Embryonic facial prominence (tissue), 1 donor: ENCODE measurements around the gene PCGF5.
"Not testable (repeated sequence)": the region's sequence is repeated elsewhere in the genome, so short reads cannot be mapped to it uniquely, and the experiment has no call there.

ENCODE experiments used
- DNase-seq: peaks from one replicate; pipeline ENCODE4 v3.0.0-alpha.2; 2016; ENCODE audit errors: extremely low spot score

PCGF5 gene

GRCh38 chr10:91286572-91286971 lies 66.1 kb downstream of the PCGF5 start:
- no peak for DNase-seq

- no peak for DNase-seq
Observed at GRCh38 chr10:91287276-91287675, 66.8 kb downstream of the PCGF5 start.

- DNase-seq, result no peak
Observed at GRCh38 chr10:91287912-91288311, 67.4 kb downstream of the PCGF5 start.

- DNase-seq, result no peak
Observed at GRCh38 chr10:91289305-91289704, 68.8 kb downstream of the PCGF5 start.

DNA sequence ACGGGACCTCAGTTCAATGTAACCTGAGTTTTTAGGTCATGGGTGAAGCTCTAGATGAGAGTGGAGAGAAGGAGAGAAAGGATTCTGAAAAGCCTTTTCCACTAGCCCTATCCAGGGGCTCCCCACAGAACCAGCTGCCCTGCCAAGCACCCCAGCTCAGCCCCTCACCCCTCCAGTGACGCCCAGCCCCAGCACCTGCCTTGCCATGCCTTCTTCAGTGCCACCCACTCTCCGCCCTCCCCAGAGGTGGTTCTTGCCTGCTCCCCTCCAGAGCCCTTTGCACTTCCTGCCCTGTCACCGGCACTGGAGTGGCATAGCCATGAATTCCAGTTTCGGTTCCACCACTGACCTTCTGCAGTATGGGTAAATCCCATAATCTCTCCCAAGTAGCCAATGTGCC lies 70.1 kb downstream of the PCGF5 start:
- DNase-seq, result no peak

DNA sequence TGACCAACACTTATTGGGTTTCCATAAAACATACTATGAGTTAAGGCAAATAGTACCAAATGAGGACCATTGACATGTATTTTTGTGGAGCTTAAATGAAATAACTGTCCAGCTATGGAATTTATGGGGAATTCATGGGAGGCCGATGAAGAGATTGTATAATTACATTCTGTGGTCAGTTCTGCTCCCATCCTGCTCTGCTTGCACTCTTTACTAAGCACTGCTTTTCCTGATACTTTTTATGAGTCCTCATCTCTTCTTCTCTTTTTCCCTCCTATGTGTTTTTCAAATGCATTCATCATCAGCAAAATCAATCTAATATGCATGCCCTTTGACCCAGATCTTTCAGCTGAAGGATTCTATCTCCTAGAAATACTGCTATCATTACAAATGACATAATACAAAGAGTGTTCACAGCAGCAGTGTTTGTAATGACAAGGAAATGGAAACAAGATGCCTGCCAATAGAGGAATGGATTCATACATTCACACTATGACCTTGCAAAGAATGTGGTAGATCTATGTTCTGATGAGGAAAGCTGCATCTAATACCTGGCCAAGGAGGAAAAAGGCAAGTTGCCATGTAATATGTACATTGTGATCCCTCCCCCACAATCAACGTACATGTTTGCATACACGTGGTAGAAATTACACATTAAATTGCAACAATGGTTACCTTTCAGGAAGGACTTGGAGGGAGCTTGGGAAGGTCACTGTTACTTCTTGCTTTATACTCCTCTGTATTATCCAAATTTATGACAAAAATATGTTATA lies 73.9 kb downstream of the PCGF5 start:
- DNase-seq, result no peak

- DNase-seq, result no peak
Observed at GRCh38 chr10:91295346-91295745, 74.9 kb downstream of the PCGF5 start.

DNA sequence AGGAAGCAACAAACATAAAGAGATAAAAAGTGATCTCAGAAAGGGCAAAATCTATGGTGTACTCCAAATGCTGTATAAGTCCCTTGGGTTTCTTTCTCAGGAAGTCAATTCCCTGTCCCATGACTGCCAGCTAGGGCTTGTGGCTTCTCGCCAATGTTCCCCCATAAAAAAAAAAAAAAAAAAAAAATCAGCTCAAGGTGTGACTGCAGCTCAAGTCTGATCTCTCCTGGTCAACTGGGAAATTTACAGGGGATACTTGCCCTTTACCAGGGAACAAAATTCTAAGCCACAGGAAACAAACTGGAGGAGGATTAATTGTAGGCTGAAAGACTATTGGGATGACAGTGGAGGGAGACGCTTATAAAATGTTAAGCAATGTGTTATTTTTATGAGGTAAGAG lies 76.0 kb downstream of the PCGF5 start:
- no peak for DNase-seq

DNA sequence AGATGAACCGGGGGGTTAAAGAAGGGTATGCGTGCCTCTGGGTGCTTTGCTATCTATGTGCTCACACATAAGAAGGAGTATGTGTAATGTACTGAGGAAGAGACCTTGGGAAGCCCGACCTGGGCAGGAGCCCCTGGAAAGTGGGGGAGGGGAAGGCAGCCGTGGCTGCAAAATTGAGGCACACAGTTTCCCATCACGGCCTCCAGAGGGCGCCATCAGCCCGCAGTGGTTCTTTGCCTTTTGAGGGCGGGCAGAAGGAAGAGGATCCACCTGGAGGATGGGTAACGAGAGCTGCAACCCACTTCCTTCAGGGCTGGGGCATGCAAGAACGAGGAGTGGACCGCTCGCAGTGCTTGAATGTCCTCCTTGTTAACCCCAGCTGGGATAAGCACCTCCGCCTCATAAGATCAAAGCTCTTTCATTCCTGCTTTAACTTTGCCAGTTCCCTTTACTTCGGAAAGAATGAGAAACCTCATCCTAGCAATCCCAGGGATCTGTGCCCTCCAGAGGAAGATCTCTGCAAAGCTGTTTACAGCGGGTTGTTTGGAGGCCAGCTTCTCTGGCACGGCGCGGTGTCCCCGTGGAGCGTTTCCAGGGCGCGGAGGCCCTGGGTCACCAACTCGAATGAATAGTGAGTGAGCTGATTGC lies 77.9 kb downstream of the PCGF5 start:
- peak; percentile 68 for DNase-seq

- DNase-seq, result no peak
Observed at GRCh38 chr10:91299999-91300575, 79.6 kb downstream of the PCGF5 start.

- DNase-seq, result not testable (repeated sequence)
Observed at GRCh38 chr10:91302946-91303345, 82.5 kb downstream of the PCGF5 start.

- not testable (repeated sequence) for DNase-seq
Observed at GRCh38 chr10:91305979-91306378, 85.5 kb downstream of the PCGF5 start.

- no peak for DNase-seq
Observed at GRCh38 chr10:91307489-91307888, 87.0 kb downstream of the PCGF5 start.

DNA sequence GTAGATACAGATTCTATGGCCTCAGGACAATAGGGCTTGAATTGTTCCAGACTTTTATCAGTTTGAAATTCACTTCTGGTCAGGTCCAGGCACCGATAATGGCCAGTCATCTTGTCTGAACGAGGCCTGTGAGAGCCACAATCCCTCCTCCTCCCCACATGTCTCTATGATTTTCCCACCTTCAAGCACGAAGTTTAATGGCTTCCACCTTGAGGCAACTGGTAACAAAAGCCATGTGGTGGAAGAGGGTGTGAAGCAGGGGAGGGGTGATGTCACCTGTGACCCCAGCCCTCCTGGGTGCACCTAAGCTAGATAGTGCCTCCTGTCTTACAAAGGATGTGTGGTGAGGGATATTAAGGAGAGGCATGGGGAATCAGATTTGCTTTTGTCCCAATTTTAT lies 89.2 kb downstream of the PCGF5 start:
- DNase-seq, result no peak

GRCh38 chr10:91311601-91312381 lies 91.3 kb downstream of the PCGF5 start:
- peak; percentile 56 for DNase-seq

- DNase-seq, result no peak
Observed at GRCh38 chr10:91312382-91312733, 91.9 kb downstream of the PCGF5 start.

DNA sequence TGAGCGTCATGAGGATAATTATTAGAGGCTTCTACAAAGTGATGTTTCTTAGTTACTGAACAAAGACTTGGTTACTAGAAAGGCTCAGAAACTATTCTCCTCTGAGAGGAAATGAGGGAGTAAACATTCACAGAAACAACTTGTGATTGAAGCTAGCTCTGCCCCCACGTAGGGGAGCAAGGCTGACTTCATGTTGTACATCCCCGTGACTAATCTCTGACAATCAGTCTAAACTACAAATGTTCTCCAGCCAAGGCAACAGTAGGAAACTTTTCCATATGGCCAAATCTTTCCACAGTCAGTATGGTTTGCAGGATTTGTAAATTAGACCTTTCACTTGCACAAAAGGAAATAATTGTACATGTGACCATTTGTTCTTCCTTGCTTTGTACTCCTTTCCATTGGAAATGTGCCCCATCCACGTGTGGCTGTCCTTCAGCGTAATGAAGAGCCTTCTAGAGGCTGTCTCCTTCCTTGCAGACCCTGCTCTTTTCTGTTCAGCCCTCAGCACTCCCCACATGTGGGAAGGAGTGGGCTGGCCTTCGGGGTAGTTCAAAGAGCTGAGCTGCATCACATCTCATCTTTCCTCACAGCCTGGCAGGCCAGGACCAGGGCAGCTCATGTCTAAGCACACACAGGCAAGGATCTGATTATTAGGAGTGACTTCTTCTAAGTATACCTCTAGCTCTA lies 93.5 kb downstream of the PCGF5 start:
- DNase-seq, result peak; percentile 77

GRCh38 chr10:91316486-91316885 lies 96.0 kb downstream of the PCGF5 start:
- no peak for DNase-seq

DNA sequence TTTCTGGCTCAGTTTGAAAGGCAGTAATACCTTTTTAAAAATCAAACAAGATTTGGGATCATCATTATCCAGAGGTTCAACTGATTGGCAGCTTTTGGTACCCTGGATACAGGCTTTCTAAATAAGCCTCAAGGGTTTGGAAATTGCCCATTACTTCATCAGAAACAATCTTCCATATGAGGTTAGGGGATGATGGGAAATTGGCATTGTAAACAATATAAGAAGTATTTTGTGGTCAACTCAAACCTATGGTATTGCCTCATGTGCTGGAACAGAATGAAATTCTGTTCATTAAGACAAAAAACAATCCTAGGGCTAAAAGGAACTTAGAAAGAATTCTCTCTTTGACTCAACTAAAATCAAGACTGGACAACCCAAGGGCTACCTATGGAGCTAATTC lies 97.1 kb downstream of the PCGF5 start:
- no peak for DNase-seq

DNA sequence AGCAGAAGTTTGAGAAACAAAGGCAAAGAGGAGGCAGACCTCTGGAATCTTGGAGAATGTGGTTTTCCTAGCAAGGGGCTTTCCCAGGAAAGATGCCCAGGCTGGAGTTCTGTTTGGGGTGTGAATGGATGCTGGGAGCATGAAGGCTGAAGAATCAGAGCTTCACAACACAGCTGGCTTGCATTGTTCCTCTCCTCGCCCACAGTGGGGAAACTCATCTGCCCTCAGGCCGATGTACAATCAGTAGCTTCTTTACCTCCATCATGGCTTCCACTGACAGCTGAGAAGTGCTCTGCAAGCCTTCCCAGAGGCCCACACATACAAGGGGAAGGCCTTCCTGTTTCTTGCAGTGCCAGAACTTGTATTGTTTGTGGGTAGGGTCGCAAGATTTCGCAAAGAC lies 98.9 kb downstream of the PCGF5 start:
- DNase-seq, result no peak

DNA sequence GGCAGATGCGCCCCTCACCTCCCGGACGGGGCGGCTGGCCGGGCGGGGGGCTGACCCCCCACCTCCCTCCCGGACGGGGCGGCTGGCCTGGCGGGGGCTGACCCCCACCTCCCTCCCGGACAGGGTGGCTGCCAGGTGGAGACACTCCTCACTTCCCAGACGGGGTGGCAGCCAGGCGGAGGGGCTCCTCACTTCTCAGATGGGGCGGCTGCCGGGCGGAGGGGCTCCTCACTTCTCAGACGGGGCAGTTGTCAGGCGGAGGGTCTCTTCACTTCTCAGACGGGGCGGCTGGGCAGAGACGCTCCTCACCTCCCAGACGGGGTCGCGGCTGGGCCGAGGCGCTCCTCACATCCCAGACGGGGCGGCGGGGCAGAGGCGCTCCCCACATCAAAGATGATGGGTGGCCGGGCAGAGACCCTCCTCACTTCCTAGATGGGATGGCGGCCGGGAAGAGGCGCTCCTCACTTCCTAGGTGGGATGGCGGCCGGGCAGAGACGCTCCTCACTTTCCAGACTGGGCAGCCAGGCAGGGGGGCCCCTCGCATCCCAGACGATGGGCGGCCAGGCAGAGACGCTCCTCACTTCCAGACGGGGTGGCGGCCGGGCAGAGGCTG lies 102.9 kb downstream of the PCGF5 start:
- DNase-seq, result not testable (repeated sequence)
